OCI-LY1 (cell line): ENCODE results near the gene DDIT4.
A peak's percentile ranks its signal among the peaks of the same experiment; 100 is the strongest.

Experiments
- H2AFZ ChIP-seq: fragments of 200-600 bp; sonication (generic), shearing (Covaris generic); 2 replicates; pipeline ENCODE4 v1.6.0; 2014; ENCODE audit warnings: antibody characterized with exemption, mild to moderate bottlenecking, low read length
- H3F3A ChIP-seq: fragments of 200-600 bp; sonication (generic), shearing (Covaris generic); 2 replicates; pipeline ENCODE4 v1.6.0; 2014; ENCODE audit warnings: mild to moderate bottlenecking, antibody characterized with exemption, low read length, moderate library complexity; ENCODE audit not compliant: insufficient read depth
- H3K27ac ChIP-seq: fragments of 200-600 bp; sonication (generic); 2 replicates; pipeline ENCODE4 v1.5.1; 2014; ENCODE audit warnings: low read length, mixed run types, mild to moderate bottlenecking, low read depth; ENCODE audit not compliant: poor library complexity, severe bottlenecking
- H3K27me3 ChIP-seq: fragments of 200-600 bp; sonication (generic); 2 replicates; pipeline ENCODE4 v1.6.0; 2014; ENCODE audit warnings: antibody characterized with exemption, mild to moderate bottlenecking, low read length, moderate library complexity; ENCODE audit not compliant: insufficient read depth
- H3K36me3 ChIP-seq: fragments of 200-600 bp; sonication (generic); 2 replicates; pipeline ENCODE4 v1.6.1; 2014; ENCODE audit warnings: mild to moderate bottlenecking, antibody characterized with exemption, low read length, moderate library complexity, mixed read lengths; ENCODE audit not compliant: insufficient read depth
- H3K4me1 ChIP-seq: fragments of 200-600 bp; sonication (generic); 2 replicates; pipeline ENCODE4 v1.5.1; 2014; ENCODE audit warnings: mild to moderate bottlenecking, low read length, moderate library complexity; ENCODE audit not compliant: insufficient read depth, severe bottlenecking
- H3K4me2 ChIP-seq: fragments of 200-600 bp; sonication (generic), shearing (Covaris generic); 2 replicates; pipeline ENCODE4 v1.6.1; 2014; ENCODE audit warnings: low read length
- H3K4me3 ChIP-seq: fragments of 200-600 bp; sonication (generic); 2 replicates; pipeline ENCODE4 v1.5.1; 2014; ENCODE audit warnings: low read length, low read depth, mild to moderate bottlenecking, mixed read lengths; ENCODE audit not compliant: poor library complexity, severe bottlenecking
- H3K79me2 ChIP-seq: fragments of 200-600 bp; shearing (Covaris generic); 2 replicates; pipeline ENCODE4 v1.6.1; 2016; ENCODE audit warnings: mixed run types, low read length, mixed read lengths; ENCODE audit not compliant: insufficient read depth
- H3K9ac ChIP-seq: fragments of 200-600 bp; sonication (generic), shearing (Covaris generic); 2 replicates; pipeline ENCODE4 v1.6.1; 2014; ENCODE audit warnings: mild to moderate bottlenecking, low read length, mixed read lengths
- H3K9me2 ChIP-seq: fragments of 200-600 bp; sonication (generic), shearing (Covaris generic); 2 replicates; pipeline ENCODE4 v1.6.1; 2014; ENCODE audit warnings: low read depth, mild to moderate bottlenecking, low read length, mixed read lengths
- H3K9me3 ChIP-seq: fragments of 200-600 bp; shearing (Covaris generic); 2 replicates; pipeline ENCODE4 v1.6.1; 2014; ENCODE audit warnings: low read length, mixed read lengths
- H4K20me1 ChIP-seq: fragments of 200-600 bp; sonication (generic), shearing (Covaris generic); 2 replicates; pipeline ENCODE4 v1.6.0; 2016; ENCODE audit warnings: mild to moderate bottlenecking, low read length; ENCODE audit not compliant: insufficient read depth
- CTCF ChIP-seq: fragments of 200-600 bp; sonication (generic), shearing (Covaris generic); IDR thresholded peaks from 2 replicates; pipeline ENCODE4 v1.5.1; 2017; ENCODE audit warnings: mild to moderate bottlenecking, antibody characterized with exemption, low read length, moderate library complexity, mixed read lengths
- EZH2 ChIP-seq: fragments of 200-600 bp; sonication (generic), shearing (Covaris generic); IDR thresholded peaks from 2 replicates; pipeline ENCODE4 v1.8.0; 2017; ENCODE audit warnings: borderline replicate concordance, mixed run types, mild to moderate bottlenecking, antibody characterized with exemption, low read length, moderate library complexity, mixed read lengths

The DDIT4 gene

GRCh38 chr10:72241691-72242252 lies 32.0 kb upstream of the DDIT4 start:
- Histone ChIP-seq H3K4me1 (peaks cover 28% of the 10 kb centered on the region), H3K9me2 (no peaks in the 10 kb centered on the region), H3K9me3 (no peaks in the 10 kb centered on the region), H3K79me2 (no peaks in the 10 kb centered on the region), H3K27me3 (no peaks in the 10 kb centered on the region), H3K4me2 (no peak overlapping the region), H2AFZ (no peak overlapping the region), H3K27ac (no peak overlapping the region), H3K4me3 (no peak overlapping the region), H3K9ac (no peak overlapping the region), H3K36me3 (0 out of 2 replicates have a peak, but pooled peaks cover under 1% of the 10 kb centered on the region), H4K20me1 (no peaks in the 10 kb centered on the region), H3F3A (peaks cover 9% of the 10 kb centered on the region; the same call in 1 of the 2 replicates)
- TF ChIP-seq CTCF, result no peak
- TF ChIP-seq EZH2, result no peak

GRCh38 chr10:72242675-72243074 lies 31.0 kb upstream of the DDIT4 start:
- Histone ChIP-seq H3K79me2 (no peaks in the 10 kb centered on the region), H3K4me3 (no peak overlapping the region), H3K9ac (no peak overlapping the region), H2AFZ (no peak overlapping the region), H3F3A (peaks cover 9% of the 10 kb centered on the region; the same call in 1 of the 2 replicates), H3K36me3 (no peaks in the 10 kb centered on the region), H3K27me3 (no peaks in the 10 kb centered on the region), H3K9me2 (no peaks in the 10 kb centered on the region), H3K4me2 (no peak overlapping the region), H4K20me1 (no peaks in the 10 kb centered on the region), H3K27ac (no peak overlapping the region), H3K9me3 (no peaks in the 10 kb centered on the region), H3K4me1 (peaks cover 35% of the 10 kb centered on the region)
- TF ChIP-seq CTCF (no peak), EZH2 (no peak)

- Histone ChIP-seq H4K20me1 (no peaks in the 10 kb centered on the region), H3K27me3 (no peaks in the 10 kb centered on the region), H3F3A (peaks cover 21% of the 10 kb centered on the region), H3K79me2 (no peaks in the 10 kb centered on the region), H3K9me2 (no peaks in the 10 kb centered on the region), H3K27ac (peak overlapping the region; percentile 77), H2AFZ (no peak overlapping the region), H3K9me3 (no peaks in the 10 kb centered on the region), H3K4me3 (no peak overlapping the region), H3K36me3 (no peaks in the 10 kb centered on the region), H3K4me2 (no peak overlapping the region), H3K4me1 (peaks cover 47% of the 10 kb centered on the region), H3K9ac (peak overlapping the region; percentile 21; the same call in 1 of the 2 replicates)
- TF ChIP-seq CTCF (peak; percentile 57), EZH2 (no peak)
Measured at GRCh38 chr10:72243822-72244437, 29.8 kb upstream of the DDIT4 start.
